Measurements from ENCODE around the gene POLR1A. TPM values are rescaled to one million over a fixed set of nuclear protein-coding genes. Genes with fewer than 3 reads are reported as not detected.

Gene POLR1A
- total RNA-seq, 1 experiment from 2014 or later = 62.7 TPM

DNA sequence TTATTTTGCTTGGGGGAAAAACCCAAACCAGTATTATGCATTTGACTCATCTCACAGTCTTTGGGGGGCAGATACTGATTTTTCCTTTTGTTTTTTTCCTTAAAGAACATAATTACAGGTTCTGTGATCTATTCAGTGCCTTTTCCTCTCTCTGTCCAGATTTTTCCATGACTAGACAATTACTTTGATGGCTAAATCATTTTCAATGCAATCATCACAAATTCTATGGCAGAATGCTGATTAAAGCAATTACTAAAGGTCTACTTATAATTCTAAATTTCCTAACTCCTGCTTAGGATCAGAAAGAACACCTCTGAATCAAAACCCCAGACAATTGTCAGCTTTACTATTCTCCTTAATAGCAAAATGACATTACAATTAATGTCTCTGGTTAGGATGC, 38.8 kb downstream of the POLR1A start:
- no peak for DNase-seq
- H3T11ph ChIP-seq (ENCODE audit: low read length) = no peak overlapping the region
- H4K5ac ChIP-seq (ENCODE audit: insufficient read length, low read depth, low read length) = no peak overlapping the region
- H3K9ac ChIP-seq (ENCODE audit: extremely low read depth, insufficient read length, low read length) = no peak overlapping the region
- TF ChIP-seq, protein P1, sequence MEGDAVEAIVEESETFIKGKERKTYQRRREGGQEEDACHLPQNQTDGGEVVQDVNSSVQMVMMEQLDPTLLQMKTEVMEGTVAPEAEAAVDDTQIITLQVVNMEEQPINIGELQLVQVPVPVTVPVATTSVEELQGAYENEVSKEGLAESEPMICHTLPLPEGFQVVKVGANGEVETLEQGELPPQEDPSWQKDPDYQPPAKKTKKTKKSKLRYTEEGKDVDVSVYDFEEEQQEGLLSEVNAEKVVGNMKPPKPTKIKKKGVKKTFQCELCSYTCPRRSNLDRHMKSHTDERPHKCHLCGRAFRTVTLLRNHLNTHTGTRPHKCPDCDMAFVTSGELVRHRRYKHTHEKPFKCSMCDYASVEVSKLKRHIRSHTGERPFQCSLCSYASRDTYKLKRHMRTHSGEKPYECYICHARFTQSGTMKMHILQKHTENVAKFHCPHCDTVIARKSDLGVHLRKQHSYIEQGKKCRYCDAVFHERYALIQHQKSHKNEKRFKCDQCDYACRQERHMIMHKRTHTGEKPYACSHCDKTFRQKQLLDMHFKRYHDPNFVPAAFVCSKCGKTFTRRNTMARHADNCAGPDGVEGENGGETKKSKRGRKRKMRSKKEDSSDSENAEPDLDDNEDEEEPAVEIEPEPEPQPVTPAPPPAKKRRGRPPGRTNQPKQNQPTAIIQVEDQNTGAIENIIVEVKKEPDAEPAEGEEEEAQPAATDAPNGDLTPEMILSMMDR (conservative IDR thresholded peaks at IDR 0.05) = no peak
- Mint-ChIP-seq H3K27me3 (ENCODE audit: low read depth) (no peaks in the 10 kb centered on the region), H3K4me3 (no peak overlapping the region), H3K36me3 (ENCODE audit: insufficient read depth in 1 of 3, low read depth in 3 of 3) (peaks cover 53 to 92% (median 84%) of the 10 kb centered on the region in 3 experiments; a peak in 6 of 7 replicates), H3K4me1 (no peaks in the 10 kb centered on the region), H3K9me3 (peaks cover 0 to 3% of the 10 kb centered on the region in 2 experiments; a peak in 1 of 5 replicates), H3K27ac (no peak overlapping the region)
- no peak overlapping the region for H3K56ac ChIP-seq (ENCODE audit: insufficient read length, low read depth, low read length)
- no peak overlapping the region for H3K23ac ChIP-seq (ENCODE audit: insufficient read length, low read depth, low read length)
- H2BK12ac ChIP-seq (ENCODE audit: insufficient read length, low read depth, low read length) = no peak overlapping the region
- no peak overlapping the region for H4K8ac ChIP-seq (replicated peaks; ENCODE audit: insufficient read length, low read depth, low read length)
- no peak overlapping the region for H2BK5ac ChIP-seq (ENCODE audit: insufficient read length, low read length)
- H3K18ac ChIP-seq (ENCODE audit: insufficient read length, low read depth, low read length) = no peak overlapping the region
- H2BK15ac ChIP-seq (ENCODE audit: low read depth, low read length) = no peak overlapping the region
- H3K4me1 ChIP-seq (ENCODE audit: insufficient read depth, low read length) = no peaks in the 10 kb centered on the region
- H3K9me3 ChIP-seq (ENCODE audit: control insufficient read depth, low read depth, low read length) = no peaks in the 10 kb centered on the region
- no peak overlapping the region for H2BK20ac ChIP-seq (ENCODE audit: low read depth, low read length, poor library complexity, severe bottlenecking)
- H3K23me2 ChIP-seq (ENCODE audit: insufficient read length, low read depth, low read length, poor library complexity, severe bottlenecking) = no peaks in the 10 kb centered on the region
- no peak overlapping the region for H2AFZ ChIP-seq (ENCODE audit: low read length)
- no peak overlapping the region for H3K4me2 ChIP-seq (ENCODE audit: insufficient read depth, insufficient read length, low read length)
- no peaks in the 10 kb centered on the region for H3K79me1 ChIP-seq (ENCODE audit: insufficient read depth, low read depth, low read length, poor library complexity, severe bottlenecking)
- no peak overlapping the region for H3K14ac ChIP-seq (ENCODE audit: insufficient read depth, low read length)
- H3K27ac ChIP-seq (ENCODE audit: insufficient read length, low read depth, low read length) = no peak overlapping the region
- H3K27me3 ChIP-seq (ENCODE audit: insufficient read depth, low read length) = no peaks in the 10 kb centered on the region
- no peak overlapping the region for H2BK120ac ChIP-seq (ENCODE audit: low read depth, low read length, poor library complexity, severe bottlenecking)
- no peak overlapping the region for H2AK5ac ChIP-seq (ENCODE audit: insufficient read length, low read length)
- H3K79me2 ChIP-seq (ENCODE audit: insufficient read depth, low read length) = no peaks in the 10 kb centered on the region
- no peak overlapping the region for H3K4ac ChIP-seq (ENCODE audit: low read depth, low read length)
- H4K91ac ChIP-seq (ENCODE audit: insufficient read length, low read depth, low read length) = no peak overlapping the region
- no peaks in the 10 kb centered on the region for H4K20me1 ChIP-seq (ENCODE audit: control insufficient read depth, insufficient read depth, insufficient read length)
